SU-DHL-6 (cell line): ENCODE data around the gene CIT.

ENCODE experiments used
- CTCF ChIP-seq: fragments of 200-600 bp; sonication (generic); IDR thresholded peaks from one replicate; pipeline ENCODE4 v1.5.1; 2017; ENCODE audit warnings: antibody characterized with exemption, mild to moderate bottlenecking, low read length, moderate library complexity; ENCODE audit not compliant: insufficient read depth, poor library complexity, severe bottlenecking
- EZH2phosphoT487 ChIP-seq: fragments of 200-600 bp; sonication (generic), shearing (Covaris generic); conservative IDR thresholded peaks from 2 replicates; pipeline ENCODE4 v1.6.1; 2018; ENCODE audit warnings: mild to moderate bottlenecking, antibody characterized with exemption, low read length, moderate library complexity, mixed read lengths

GRCh38 chr12:119751961-119752360 is 125.2 kb downstream of the CIT start:
- TF ChIP-seq CTCF: no peak
- no peak for TF ChIP-seq EZH2phosphoT487
